Activated CD8-positive, alpha-beta T cell treated with anti-CD3 and anti-CD28 coated beads for 36 hours (primary cell): ENCODE data around the gene SMOC2. TPM values are rescaled to one million over a fixed set of nuclear protein-coding genes. Genes with fewer than 3 reads are reported as not detected.
"Not testable (repeated sequence)": the region's sequence is repeated elsewhere in the genome, so short reads cannot be mapped to it uniquely, and the experiment has no call there.

Source experiments
- ATAC-seq: fragments of 200-7000 bp; cut with Tn5 transposase; one replicate; pipeline ENCODE4 v1.10.0; 2021; ENCODE audit warnings: mild to moderate bottlenecking, moderate library complexity
- CTCF ChIA-PET: fragments of 350-600 bp; sonication (Branson Sonifier 250); formaldehyde crosslinking; loops from one replicate; lab custom pipeline; 2021; ENCODE audit warnings: antibody characterized with exemption; lab: Charles Lee
- POLR2A ChIA-PET: fragments of 350-600 bp; sonication (Branson Sonifier 250); formaldehyde crosslinking; loops from one replicate; lab custom pipeline; 2021; ENCODE audit warnings: antibody characterized with exemption; lab: Charles Lee
- DNase-seq: peaks from one replicate; pipeline ENCODE4 v3.0.0-alpha.2; 2020
- H3K27ac Mint-ChIP-seq: one replicate; pipeline ENCODE4 v1.8.0; 2021; ENCODE audit warnings: mild to moderate bottlenecking, mixed read lengths
- H3K27me3 Mint-ChIP-seq: one replicate; pipeline ENCODE4 v1.8.0; 2021; ENCODE audit warnings: mixed read lengths
- H3K36me3 Mint-ChIP-seq: one replicate; pipeline ENCODE4 v1.8.0; 2021; ENCODE audit warnings: low read depth, mixed read lengths
- H3K4me1 Mint-ChIP-seq: one replicate; pipeline ENCODE4 v1.8.0; 2021; ENCODE audit warnings: low read depth, mixed read lengths
- H3K4me3 Mint-ChIP-seq: one replicate; pipeline ENCODE4 v1.8.0; 2021; ENCODE audit warnings: mild to moderate bottlenecking, moderate library complexity, mixed read lengths
- H3K9me3 Mint-ChIP-seq: one replicate; pipeline ENCODE4 v1.8.0; 2021; ENCODE audit warnings: mixed read lengths
- CTCF ChIP-seq: fragments of 200-600 bp; IDR thresholded peaks from one replicate; pipeline ENCODE4 v1.8.0; 2022; ENCODE audit warnings: antibody characterized with exemption, mild to moderate bottlenecking
- intact Hi-C: fragments of 100-400 bp; cut with micrococcal nuclease; formaldehyde crosslinking; loops from one replicate; pipeline ENCODE4 v1.10.0; 2022
- total RNA-seq, 2 experiments: library from RNA; stranded (reverse); gene quantifications; one replicate each; pipeline ENCODE4 v1.2.3, GENCODE V29; 2021

The SMOC2 gene
- total RNA-seq, 2 experiments from 2014 or later, result not detected

DNA sequence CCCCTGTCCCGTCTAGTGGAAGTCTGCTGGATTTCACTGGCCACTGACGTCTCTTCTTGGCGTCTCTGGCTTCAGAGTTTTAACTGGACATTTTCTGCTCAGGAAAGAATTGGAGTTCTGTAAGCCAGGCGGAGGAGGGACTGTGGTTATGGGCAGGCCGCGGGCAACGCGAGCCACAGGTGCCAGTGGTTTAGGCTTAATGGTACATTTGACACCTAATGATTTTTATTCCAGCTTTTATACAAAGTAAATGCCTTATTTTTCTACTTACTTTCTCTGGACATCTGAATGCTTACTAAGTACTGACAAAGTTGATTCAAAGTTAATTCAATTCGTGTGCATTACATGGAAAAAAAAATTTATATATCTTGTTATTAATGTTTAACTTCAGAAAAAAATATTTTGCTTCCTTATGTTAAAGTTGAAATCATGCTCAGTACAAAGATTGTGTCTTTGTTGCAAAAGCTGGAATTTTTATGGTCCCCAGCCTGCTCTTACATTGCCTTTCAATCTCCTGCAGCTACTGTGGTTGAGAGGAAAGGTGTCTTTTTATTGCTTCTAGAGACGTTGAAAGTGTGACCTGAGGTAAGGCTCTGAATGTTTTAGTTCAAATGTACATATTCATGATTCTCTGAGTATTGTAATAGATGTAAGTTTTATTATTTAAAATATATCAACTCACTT lies 231.0 kb downstream of the SMOC2 start:
- CTCF ChIA-PET, result no interaction called here
- no peak for DNase-seq
- intact Hi-C loops, result no loop called here

GRCh38 chr6:168674595-168674994 lies 233.6 kb downstream of the SMOC2 start:
- intact Hi-C loops, result no loop called here
- TF ChIP-seq CTCF, result no peak
- H3K27ac Mint-ChIP-seq, result no peak overlapping the region
- ChIA-PET CTCF (no interaction called here), POLR2A (no interaction called here)
- ATAC-seq, result no peak
- no peaks in the 10 kb centered on the region for H3K36me3 Mint-ChIP-seq
- H3K4me3 Mint-ChIP-seq, result no peak overlapping the region
- no peaks in the 10 kb centered on the region for H3K4me1 Mint-ChIP-seq
- peaks cover 4% of the 10 kb centered on the region for H3K27me3 Mint-ChIP-seq
- no peak for DNase-seq
- no peaks in the 10 kb centered on the region for H3K9me3 Mint-ChIP-seq

More for the DNA sequence above, 231.0 kb downstream of the SMOC2 start:
- H3K4me3 Mint-ChIP-seq, result no peak overlapping the region
- H3K4me1 Mint-ChIP-seq, result no peaks in the 10 kb centered on the region
- POLR2A ChIA-PET, result no interaction called here
- no peak for TF ChIP-seq CTCF
- H3K27ac Mint-ChIP-seq, result no peak overlapping the region
- peaks cover 2% of the 10 kb centered on the region for H3K27me3 Mint-ChIP-seq
- H3K36me3 Mint-ChIP-seq, result no peaks in the 10 kb centered on the region
- ATAC-seq, result no peak
- H3K9me3 Mint-ChIP-seq, result no peaks in the 10 kb centered on the region

GRCh38 chr6:168675375-168675774 lies 234.4 kb downstream of the SMOC2 start:
- CTCF ChIA-PET, result no interaction called here
- no peak for TF ChIP-seq CTCF
- H3K36me3 Mint-ChIP-seq, result no peaks in the 10 kb centered on the region
- H3K4me1 Mint-ChIP-seq, result no peaks in the 10 kb centered on the region
- DNase-seq (no peak), ATAC-seq (no peak)
- H3K4me3 Mint-ChIP-seq, result no peak overlapping the region
- POLR2A ChIA-PET, result no interaction called here
- H3K27me3 Mint-ChIP-seq, result peaks cover 4% of the 10 kb centered on the region
- H3K9me3 Mint-ChIP-seq, result no peaks in the 10 kb centered on the region
- no peak overlapping the region for H3K27ac Mint-ChIP-seq
- intact Hi-C loops, result no loop called here

DNA sequence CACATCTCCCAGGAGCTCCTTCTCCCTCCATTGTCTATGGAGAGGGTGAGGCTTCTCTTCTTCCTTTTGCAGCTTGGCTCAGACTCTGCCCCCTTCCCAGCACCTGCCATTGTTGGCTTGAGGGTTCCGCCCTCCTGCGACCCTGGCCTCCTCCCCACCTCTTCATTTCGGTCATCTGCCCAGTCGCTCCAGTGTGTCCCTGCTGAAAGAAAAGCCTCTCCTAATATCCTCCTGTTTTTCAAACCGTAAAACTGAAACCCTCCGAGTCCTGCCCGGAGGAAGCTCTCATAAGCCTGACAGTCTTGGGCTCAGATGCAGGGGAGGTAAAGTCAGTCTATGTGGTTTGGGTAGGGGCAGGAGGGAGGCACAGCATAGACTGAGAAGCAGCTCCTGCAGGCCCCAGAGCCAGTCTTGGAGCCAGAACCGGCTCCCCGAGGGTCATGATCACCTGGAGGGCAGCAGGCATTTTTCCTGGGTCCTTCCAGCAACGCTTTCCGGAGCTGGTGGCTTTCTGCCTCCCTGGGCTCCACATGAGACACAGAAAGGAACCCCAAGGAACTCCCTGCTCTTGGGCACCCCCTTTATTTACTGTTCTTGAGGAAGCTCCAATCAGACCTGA lies 235.1 kb downstream of the SMOC2 start:
- TF ChIP-seq CTCF, result no peak
- H3K9me3 Mint-ChIP-seq, result no peaks in the 10 kb centered on the region
- H3K36me3 Mint-ChIP-seq, result no peaks in the 10 kb centered on the region
- H3K4me3 Mint-ChIP-seq, result no peak overlapping the region
- intact Hi-C loops, result no loop called here
- DNase-seq, result no peak
- no peaks in the 10 kb centered on the region for H3K4me1 Mint-ChIP-seq
- no peak overlapping the region for H3K27ac Mint-ChIP-seq
- CTCF ChIA-PET, result no interaction called here
- no peak for ATAC-seq
- POLR2A ChIA-PET, result no interaction called here
- peaks cover 4% of the 10 kb centered on the region for H3K27me3 Mint-ChIP-seq

- H3K4me3 Mint-ChIP-seq, result no peak overlapping the region
- POLR2A ChIA-PET, result no interaction called here
- no peak overlapping the region for H3K27ac Mint-ChIP-seq
- peaks cover 4% of the 10 kb centered on the region for H3K27me3 Mint-ChIP-seq
- H3K4me1 Mint-ChIP-seq, result no peaks in the 10 kb centered on the region
- H3K9me3 Mint-ChIP-seq, result no peaks in the 10 kb centered on the region
- H3K36me3 Mint-ChIP-seq, result no peaks in the 10 kb centered on the region
- intact Hi-C loops, result no loop called here
- CTCF ChIA-PET, result no interaction called here
- DNase-seq, result no peak
- no peak for TF ChIP-seq CTCF
- ATAC-seq, result no peak
These were observed 235.8 kb downstream of the SMOC2 start for GRCh38 chr6:168676552-168677322.

DNA sequence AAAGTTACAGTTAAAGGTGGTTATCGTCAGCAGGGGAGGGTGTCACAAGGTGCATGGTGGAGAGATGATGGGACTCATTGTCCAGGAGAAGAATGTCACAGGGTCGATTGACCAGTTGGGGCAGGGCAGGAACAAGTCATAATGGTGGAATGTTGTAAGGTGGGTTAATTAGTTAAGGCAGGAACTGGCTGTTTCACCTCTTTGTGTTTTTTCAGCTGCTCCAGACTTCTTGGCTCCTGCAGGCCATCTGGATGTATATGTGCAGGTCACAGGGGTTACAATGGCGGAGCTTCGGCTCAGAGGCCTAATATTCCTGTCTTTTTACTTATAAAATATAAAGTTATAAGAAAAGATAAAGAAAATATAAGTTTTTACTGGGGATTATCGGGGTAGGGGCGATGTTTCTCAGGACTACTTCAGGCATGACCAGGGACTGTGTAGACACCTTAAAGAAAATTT lies 236.4 kb downstream of the SMOC2 start:
- H3K4me1 Mint-ChIP-seq, DNase-seq, POLR2A ChIA-PET, CTCF ChIA-PET, H3K9me3 Mint-ChIP-seq, ATAC-seq, H3K36me3 Mint-ChIP-seq, H3K27ac Mint-ChIP-seq, H3K4me3 Mint-ChIP-seq, intact Hi-C loops, H3K27me3 Mint-ChIP-seq: not testable (repeated sequence)
